Central memory CD8-positive, alpha-beta T cell (primary cell): Measurements from ENCODE around the gene MUSTN1.
A peak's percentile ranks its signal among the peaks of the same experiment; 100 is the strongest.

Source experiments
- ATAC-seq: fragments of 150-1000 bp; cut with Tn5 transposase; replicated peaks from 2 replicates; pipeline ENCODE4 v1.10.0; 2022; ENCODE audit warnings: mild to moderate bottlenecking, moderate FRiP score, moderate number of reproducible peaks; ENCODE audit not compliant: poor library complexity, severe bottlenecking; ENCODE audit errors: extremely low read depth
- DNase-seq, 2 donors: peaks; one replicate each; pipeline ENCODE4 v3.0.0; 2021; ENCODE audit warnings: low spot score in 2 of 2
- H3K27ac Mint-ChIP-seq: one replicate; pipeline ENCODE4 v1.8.0; 2022; ENCODE audit warnings: low read depth, mild to moderate bottlenecking, moderate library complexity, mixed read lengths
- H3K27me3 Mint-ChIP-seq: one replicate; pipeline ENCODE4 v1.8.0; 2022; ENCODE audit warnings: mixed read lengths
- H3K36me3 Mint-ChIP-seq: one replicate; pipeline ENCODE4 v1.8.0; 2022; ENCODE audit warnings: mild to moderate bottlenecking, moderate library complexity, mixed read lengths; ENCODE audit not compliant: insufficient read depth
- H3K4me1 Mint-ChIP-seq: one replicate; pipeline ENCODE4 v1.8.0; 2022; ENCODE audit warnings: mixed read lengths
- H3K4me3 Mint-ChIP-seq: one replicate; pipeline ENCODE4 v1.8.0; 2022; ENCODE audit warnings: mild to moderate bottlenecking, moderate library complexity, mixed read lengths
- H3K9me3 Mint-ChIP-seq: one replicate; pipeline ENCODE4 v1.8.0; 2022; ENCODE audit warnings: mixed read lengths

MUSTN1 gene

DNA sequence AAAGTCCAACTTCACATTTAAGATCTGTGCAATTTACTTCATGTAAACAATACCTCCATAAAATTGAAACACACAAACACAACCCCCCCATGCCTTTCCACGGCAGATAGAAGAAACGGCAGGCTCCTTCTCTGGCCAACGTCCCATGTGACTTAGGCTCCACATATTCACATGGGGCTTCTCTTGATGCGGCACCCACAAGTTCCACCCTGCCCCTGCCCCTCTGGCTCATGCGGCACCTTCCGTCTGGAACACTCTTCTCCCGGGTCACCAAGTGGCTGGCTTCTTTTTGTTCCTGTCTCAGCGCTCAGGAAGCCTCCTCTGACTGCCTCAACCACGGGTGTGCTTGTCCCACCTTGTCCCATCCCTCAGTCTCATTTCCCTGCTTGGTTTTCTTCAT is 36.9 kb upstream of the MUSTN1 start:
- no peak for ATAC-seq
- Mint-ChIP-seq H3K27ac (no peak overlapping the region), H3K36me3 (peaks cover 5% of the 10 kb centered on the region)

DNA sequence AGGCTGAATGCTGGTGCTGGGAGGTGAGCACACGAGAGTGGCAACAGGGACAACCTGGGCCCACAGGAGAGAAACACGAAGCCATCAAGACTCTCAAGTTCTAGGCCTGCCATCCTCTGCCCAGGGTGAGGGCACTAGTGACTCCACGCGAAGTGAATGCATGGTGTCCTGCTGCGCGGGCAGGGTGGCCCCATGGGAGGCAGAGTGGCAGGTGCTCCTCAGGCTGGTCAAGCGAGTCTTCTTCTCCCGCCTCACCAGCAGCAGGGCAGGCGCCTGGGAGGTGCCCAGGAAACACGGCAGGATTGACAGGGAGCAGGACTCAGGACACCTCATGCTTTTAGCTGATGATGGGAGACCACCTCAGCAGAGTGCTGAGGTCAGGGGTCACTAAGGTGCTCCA is 35.7 kb upstream of the MUSTN1 start:
- Mint-ChIP-seq H3K27me3 (no peaks in the 10 kb centered on the region), H3K4me3 (no peak overlapping the region), H3K9me3 (peaks cover 9% of the 10 kb centered on the region), H3K4me1 (peaks cover 58% of the 10 kb centered on the region), H3K27ac (no peak overlapping the region), H3K36me3 (peaks cover 5% of the 10 kb centered on the region)
- DNase-seq (no peak), ATAC-seq (no peak)

More for the DNA sequence above, 36.9 kb upstream of the MUSTN1 start:
- Mint-ChIP-seq H3K9me3 (no peaks in the 10 kb centered on the region), H3K4me3 (no peak overlapping the region), H3K4me1 (peaks cover 61% of the 10 kb centered on the region), H3K27me3 (no peaks in the 10 kb centered on the region)
- DNase-seq, result no peak

DNA sequence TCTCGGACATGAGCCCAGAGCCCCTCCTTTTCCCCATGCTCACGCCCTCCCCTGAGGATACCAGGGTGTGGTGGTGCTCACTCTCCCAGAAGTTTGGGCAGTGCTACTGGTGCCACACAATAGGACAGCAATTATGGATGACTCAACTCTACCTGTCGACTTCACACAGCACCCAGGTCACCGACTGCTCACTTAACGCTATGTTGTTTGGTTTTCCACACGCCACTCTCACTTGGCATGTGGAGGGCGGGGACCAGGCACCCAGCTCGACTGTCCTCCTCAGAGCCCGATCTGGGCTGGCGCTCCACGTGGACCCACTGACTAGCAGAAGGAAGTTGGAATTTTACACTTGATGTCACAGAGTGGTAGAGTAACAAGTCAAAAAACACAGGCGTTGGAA is 31.6 kb upstream of the MUSTN1 start:
- Mint-ChIP-seq H3K36me3 (peaks cover 4% of the 10 kb centered on the region), H3K9me3 (peaks cover 9% of the 10 kb centered on the region), H3K27me3 (no peaks in the 10 kb centered on the region), H3K4me3 (no peak overlapping the region), H3K4me1 (peaks cover 44% of the 10 kb centered on the region), H3K27ac (peak overlapping the region; percentile 30)
- no peak for ATAC-seq
- DNase-seq, result no peak

DNA sequence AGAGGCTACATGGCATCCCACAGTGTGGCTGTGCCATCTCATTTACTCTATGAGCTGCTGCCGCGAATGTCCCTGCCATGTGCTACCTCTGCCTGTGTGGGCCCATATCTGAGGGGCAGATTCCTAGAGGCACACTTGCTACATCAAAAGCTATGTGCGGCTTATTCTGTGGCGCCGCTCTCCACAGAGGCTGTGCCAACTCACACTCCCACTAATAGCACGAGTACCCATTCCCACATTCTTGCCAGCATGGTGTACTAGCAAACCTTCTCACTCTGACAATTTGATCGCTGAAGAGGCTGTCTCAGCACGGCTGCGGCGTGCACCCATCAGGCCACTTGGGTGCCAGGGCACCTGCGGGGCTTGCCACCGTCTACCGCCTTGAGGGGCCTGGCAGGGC is 31.2 kb upstream of the MUSTN1 start:
- ATAC-seq (no peak), DNase-seq (no peak)
- peaks cover 40% of the 10 kb centered on the region for H3K4me1 Mint-ChIP-seq
- peaks cover 4% of the 10 kb centered on the region for H3K36me3 Mint-ChIP-seq
- H3K9me3 Mint-ChIP-seq, result peaks cover 9% of the 10 kb centered on the region
- no peak overlapping the region for H3K4me3 Mint-ChIP-seq
- H3K27me3 Mint-ChIP-seq, result no peaks in the 10 kb centered on the region
- H3K27ac Mint-ChIP-seq, result peak overlapping the region; percentile 30

DNA sequence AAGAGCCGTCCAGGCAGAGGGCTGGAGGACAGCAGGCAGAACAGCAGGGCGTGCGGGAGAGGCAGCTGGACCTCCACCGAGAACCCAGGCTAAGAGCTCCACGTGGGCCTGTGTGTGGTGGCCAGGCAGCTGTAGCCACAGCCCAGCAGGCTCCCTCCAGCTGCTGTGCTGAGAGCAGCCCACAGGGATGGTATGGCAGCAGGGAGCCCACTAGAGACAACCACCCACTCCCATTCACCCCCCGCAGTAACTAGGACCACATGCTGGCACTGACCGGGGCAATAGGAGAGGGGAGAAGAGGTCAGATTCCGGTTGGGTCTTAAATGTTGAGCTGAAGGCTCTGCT is 25.6 kb upstream of the MUSTN1 start:
- peaks cover 28% of the 10 kb centered on the region for H3K4me1 Mint-ChIP-seq
- ATAC-seq, result no peak
- no peaks in the 10 kb centered on the region for H3K9me3 Mint-ChIP-seq
- no peaks in the 10 kb centered on the region for H3K27me3 Mint-ChIP-seq
- no peak for DNase-seq
- H3K36me3 Mint-ChIP-seq, result peaks cover 5% of the 10 kb centered on the region
- H3K27ac Mint-ChIP-seq, result peak overlapping the region; percentile 3
- no peak overlapping the region for H3K4me3 Mint-ChIP-seq

DNA sequence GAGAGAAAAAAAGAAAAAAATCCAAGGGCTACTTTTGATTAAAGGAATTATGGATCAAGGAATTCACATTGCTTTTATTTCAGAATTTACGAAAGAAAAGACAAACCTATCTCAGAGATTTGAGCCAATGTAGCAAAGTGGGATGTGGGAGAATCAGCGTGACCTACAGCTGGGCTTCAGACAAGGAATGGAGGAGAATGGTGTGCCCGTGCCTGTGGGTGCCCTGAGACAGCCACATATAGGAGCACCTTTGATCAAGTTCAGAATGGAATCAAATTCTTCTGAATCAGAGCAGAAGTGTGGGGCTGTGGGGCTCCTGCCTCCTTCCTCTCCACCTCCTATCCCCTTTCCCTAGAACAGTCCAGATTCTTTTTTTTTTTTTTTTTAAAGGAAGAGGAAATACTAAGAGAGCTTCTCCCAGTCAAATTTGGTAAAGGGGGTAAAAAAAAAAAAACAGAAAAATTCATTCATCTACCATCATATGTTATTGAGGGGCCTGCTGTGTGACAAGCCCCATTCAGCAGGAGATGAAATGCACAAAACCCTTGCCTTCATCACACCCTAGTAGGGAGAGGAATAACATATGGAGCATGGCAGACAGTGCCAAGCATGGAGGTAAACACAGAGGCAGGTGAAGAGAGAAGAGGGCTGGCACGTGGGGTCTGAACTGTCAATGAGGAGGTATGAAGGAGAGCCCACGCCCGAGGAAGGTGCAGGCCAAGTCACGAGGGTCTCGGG is 25.0 kb upstream of the MUSTN1 start:
- Mint-ChIP-seq H3K27ac (peak overlapping the region; percentile 3), H3K27me3 (no peaks in the 10 kb centered on the region), H3K4me1 (peaks cover 28% of the 10 kb centered on the region), H3K4me3 (no peak overlapping the region), H3K36me3 (peaks cover 5% of the 10 kb centered on the region), H3K9me3 (no peaks in the 10 kb centered on the region)
- no peak for ATAC-seq
- no peak for DNase-seq

DNA sequence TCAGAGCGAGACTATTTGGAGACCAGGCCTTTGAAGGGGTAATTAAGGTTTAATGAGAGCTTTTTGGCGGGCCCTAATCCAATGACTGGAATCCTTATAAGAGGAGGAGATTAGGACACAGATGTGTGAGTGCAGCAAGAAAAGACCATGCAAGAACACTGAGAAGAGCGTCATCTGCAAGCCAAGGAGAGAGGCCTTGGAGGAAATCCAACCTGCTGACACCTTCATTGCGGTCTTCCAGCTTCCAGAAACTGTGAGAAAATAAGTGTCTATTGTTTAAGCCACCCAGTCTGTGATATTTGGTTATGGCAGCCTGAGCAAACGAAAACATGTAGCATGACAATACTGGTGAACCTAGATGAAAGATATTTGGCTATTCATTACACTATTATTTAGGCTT is 23.0 kb upstream of the MUSTN1 start:
- Mint-ChIP-seq H3K4me1 (peaks cover 27% of the 10 kb centered on the region), H3K27ac (no peak overlapping the region), H3K9me3 (no peaks in the 10 kb centered on the region), H3K27me3 (no peaks in the 10 kb centered on the region), H3K36me3 (peaks cover 7% of the 10 kb centered on the region), H3K4me3 (no peak overlapping the region)
- no peak for DNase-seq
- ATAC-seq, result no peak

DNA sequence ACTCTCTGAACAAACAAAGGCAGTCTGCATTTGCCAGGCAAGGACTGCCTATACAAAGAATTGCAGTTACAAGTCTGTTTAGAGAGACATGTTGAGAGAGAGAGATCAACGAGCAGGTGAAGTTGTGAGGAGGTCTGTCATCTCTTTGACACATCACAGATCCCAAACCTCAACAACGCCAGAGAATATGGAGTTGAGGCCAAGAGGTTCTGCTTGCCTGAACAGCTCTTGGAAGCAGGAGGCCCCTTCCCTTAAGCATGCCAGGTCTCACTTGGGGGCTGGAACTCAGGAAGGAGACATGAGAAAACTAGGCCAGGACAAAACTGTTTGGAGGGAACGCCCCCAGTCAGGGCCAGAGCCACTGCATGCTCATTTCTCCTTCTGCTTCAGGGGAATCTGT is 22.3 kb upstream of the MUSTN1 start:
- ATAC-seq, result no peak
- H3K4me1 Mint-ChIP-seq, result peaks cover 20% of the 10 kb centered on the region
- H3K9me3 Mint-ChIP-seq, result no peaks in the 10 kb centered on the region
- no peak overlapping the region for H3K27ac Mint-ChIP-seq
- H3K4me3 Mint-ChIP-seq, result no peak overlapping the region
- no peak for DNase-seq
- no peaks in the 10 kb centered on the region for H3K27me3 Mint-ChIP-seq
- peaks cover 8% of the 10 kb centered on the region for H3K36me3 Mint-ChIP-seq

DNA sequence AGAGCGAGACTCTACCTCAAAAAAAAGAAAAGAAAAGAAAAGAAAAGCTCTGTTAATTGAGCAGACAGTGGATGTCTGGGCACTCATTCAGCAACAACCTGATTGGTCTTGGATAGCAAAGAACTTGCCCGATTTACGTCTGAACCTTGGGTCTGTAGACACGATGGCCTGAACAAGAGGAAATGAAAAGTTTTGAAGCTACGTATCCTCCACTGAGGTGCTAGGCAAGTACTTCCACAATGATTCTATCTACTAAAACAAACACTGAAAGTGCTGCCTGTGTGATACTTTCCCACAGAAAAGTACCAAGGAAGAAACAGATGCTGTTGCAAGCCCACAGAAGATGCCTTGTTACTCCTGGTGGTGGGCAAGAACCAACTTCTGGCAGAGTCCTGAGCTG is 21.8 kb upstream of the MUSTN1 start:
- no peaks in the 10 kb centered on the region for H3K27me3 Mint-ChIP-seq
- no peaks in the 10 kb centered on the region for H3K9me3 Mint-ChIP-seq
- H3K27ac Mint-ChIP-seq, result no peak overlapping the region
- ATAC-seq, result no peak
- H3K4me1 Mint-ChIP-seq, result peaks cover 15% of the 10 kb centered on the region
- no peak for DNase-seq
- peaks cover 11% of the 10 kb centered on the region for H3K36me3 Mint-ChIP-seq
- no peak overlapping the region for H3K4me3 Mint-ChIP-seq

DNA sequence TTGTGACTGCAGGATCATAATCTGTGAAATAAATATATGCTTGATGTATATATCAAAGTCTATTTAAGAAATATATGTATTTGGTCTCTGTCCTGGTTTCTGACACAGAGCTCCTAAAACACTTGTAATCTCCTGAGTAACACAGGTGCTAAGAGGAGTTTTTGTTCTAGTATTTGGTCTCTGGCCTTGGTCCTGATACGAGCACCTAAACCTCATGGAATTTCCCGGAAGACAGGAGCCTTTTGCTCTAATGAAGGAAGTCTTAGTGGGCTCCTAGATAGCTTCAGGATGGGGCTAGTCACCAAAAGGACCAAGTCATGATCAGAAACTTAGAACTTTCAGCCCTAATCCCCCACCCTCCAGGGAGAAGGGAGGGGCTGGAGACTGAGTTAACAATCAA is 19.2 kb upstream of the MUSTN1 start:
- no peaks in the 10 kb centered on the region for H3K9me3 Mint-ChIP-seq
- no peak overlapping the region for H3K4me3 Mint-ChIP-seq
- DNase-seq (no peak), ATAC-seq (no peak)
- H3K27ac Mint-ChIP-seq, result no peak overlapping the region
- peaks cover 13% of the 10 kb centered on the region for H3K36me3 Mint-ChIP-seq
- H3K4me1 Mint-ChIP-seq, result peaks cover 6% of the 10 kb centered on the region
- H3K27me3 Mint-ChIP-seq, result no peaks in the 10 kb centered on the region

DNA sequence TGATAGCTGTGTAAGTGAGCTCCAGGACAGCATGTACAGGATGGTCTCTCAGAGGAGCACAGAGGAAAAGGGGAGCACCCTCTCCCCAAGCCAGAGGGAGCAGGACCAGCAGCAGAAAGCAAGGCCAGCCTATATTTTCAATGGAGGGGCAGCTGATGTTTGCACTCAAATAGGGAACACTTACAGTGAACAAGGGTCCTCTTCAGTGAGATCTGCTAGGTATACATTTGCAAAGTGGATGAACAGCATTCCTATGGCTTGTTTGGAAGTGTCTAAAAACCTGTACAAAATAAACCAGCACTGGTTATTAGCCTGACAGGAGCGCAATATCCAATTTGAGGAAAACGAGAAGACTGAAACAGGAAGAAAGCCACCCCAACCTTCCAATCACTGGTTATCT is 17.6 kb upstream of the MUSTN1 start:
- Mint-ChIP-seq H3K27ac (no peak overlapping the region), H3K27me3 (no peaks in the 10 kb centered on the region), H3K9me3 (no peaks in the 10 kb centered on the region), H3K4me1 (peaks cover 6% of the 10 kb centered on the region), H3K4me3 (no peak overlapping the region), H3K36me3 (peaks cover 14% of the 10 kb centered on the region)
- no peak for ATAC-seq
- no peak for DNase-seq

DNA sequence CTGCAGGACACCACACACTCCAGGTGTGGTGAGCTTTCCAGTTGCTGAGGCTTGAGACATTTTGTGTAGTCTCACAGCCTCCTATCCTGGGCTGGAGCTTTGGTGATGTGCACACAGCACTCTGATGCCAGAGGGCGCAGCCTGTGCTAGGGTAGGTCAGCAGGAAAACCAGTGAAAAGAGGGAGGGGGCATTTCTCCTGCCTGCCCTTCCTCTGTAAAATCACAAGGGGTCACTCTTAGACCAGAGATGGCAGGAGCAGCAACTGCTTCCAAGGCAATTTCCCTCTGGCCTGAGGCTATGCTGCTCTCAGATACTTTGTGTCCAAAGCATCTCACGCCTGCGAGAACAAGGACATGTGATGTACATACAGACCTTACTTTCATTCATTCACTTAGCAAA is 16.5 kb upstream of the MUSTN1 start:
- peaks cover 13% of the 10 kb centered on the region for H3K36me3 Mint-ChIP-seq
- no peak for ATAC-seq

DNA sequence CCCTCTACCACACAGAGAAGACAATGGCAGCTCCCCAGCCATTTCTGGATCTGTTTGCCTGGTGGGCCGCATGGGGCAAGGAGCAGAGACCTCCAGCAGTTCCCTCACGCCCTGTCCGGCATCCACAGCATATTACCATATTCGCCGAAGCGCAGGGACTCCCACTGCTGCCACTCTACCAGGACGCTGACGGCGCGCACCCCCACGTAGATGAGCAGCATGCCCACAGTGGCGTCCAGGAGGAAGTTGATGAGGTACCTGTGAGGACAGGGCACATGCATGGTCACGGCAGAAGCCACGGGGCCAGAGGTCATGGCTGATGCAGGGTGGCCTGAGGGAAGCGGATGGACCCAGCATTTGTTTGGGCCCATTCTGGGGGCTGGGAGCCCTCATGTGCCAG is 14.8 kb upstream of the MUSTN1 start:
- H3K4me3 Mint-ChIP-seq, result no peak overlapping the region

More for the DNA sequence above, 16.5 kb upstream of the MUSTN1 start:
- DNase-seq, result no peak
- Mint-ChIP-seq H3K27ac (no peak overlapping the region), H3K9me3 (no peaks in the 10 kb centered on the region), H3K4me3 (no peak overlapping the region), H3K27me3 (no peaks in the 10 kb centered on the region), H3K4me1 (peaks cover 6% of the 10 kb centered on the region)

More for the DNA sequence above, 14.8 kb upstream of the MUSTN1 start:
- Mint-ChIP-seq H3K27ac (no peak overlapping the region), H3K36me3 (peaks cover 16% of the 10 kb centered on the region), H3K27me3 (no peaks in the 10 kb centered on the region), H3K4me1 (no peaks in the 10 kb centered on the region), H3K9me3 (no peaks in the 10 kb centered on the region)
- ATAC-seq (no peak), DNase-seq (no peak)
